Amygdala (tissue), 56 donors: ENCODE results near the gene SLC18A2.
"Not testable (repeated sequence)": the region's sequence is repeated elsewhere in the genome, so short reads cannot be mapped to it uniquely, and the experiment has no call there.

Experiments used
- DNase-seq, 56 donors: peaks; one replicate each; lab custom pipeline; 2025; lab: John Stamatoyannopoulos, UW

SLC18A2 gene

DNA sequence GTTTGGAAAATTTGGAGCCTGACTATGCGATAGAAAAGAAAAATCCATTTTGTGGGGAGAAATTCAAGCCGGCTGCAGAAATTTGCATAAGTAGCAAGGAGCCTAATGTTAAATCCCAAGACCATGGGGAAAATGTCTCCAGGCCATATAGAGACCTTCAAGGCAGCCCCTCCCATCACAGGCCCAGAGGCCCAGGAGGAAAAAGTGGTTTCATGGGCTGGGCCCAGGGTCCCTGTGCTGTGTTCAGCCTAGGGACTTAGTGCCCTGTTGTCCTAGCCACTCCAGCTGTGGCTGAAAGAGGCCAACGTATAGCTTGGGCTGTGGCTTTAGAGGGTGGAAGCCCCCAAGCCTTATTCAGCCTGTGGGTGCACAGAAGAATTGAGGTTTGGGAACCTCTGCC, 62.5 kb downstream of the SLC18A2 start:
- DNase-seq, result not testable (repeated sequence)

- no peak for DNase-seq
Measured at GRCh38 chr10:117306674-117307073, 65.8 kb downstream of the SLC18A2 start.

- no peak for DNase-seq
Measured at GRCh38 chr10:117311261-117311660, 70.3 kb downstream of the SLC18A2 start.

GRCh38 chr10:117312430-117312829, 71.5 kb downstream of the SLC18A2 start:
- DNase-seq, result no peak

DNA sequence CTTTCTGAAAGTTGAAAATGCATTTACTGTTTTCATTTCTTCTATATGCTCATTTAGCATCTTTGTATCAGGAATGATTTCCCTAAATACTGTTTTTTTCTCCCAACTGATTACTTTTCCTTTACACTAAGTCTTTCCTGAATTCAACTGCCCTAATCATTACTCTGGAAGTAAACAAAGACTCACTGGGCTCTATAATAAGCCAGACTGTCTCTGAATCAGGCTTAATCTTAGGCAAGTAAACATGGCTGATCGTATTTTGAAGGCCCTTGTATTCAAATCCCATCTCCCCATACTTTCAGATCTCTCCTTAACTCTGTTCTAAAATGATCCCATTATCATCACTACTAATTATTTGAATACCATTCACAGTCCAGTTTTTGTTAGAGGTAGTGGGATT, 72.7 kb downstream of the SLC18A2 start:
- no peak for DNase-seq

- DNase-seq, result no peak
Measured at GRCh38 chr10:117316701-117317100, 75.8 kb downstream of the SLC18A2 start.

- no peak for DNase-seq
Measured at GRCh38 chr10:117318909-117319308, 78.0 kb downstream of the SLC18A2 start.

- no peak for DNase-seq
Measured at GRCh38 chr10:117320050-117320665, 79.2 kb downstream of the SLC18A2 start.

- DNase-seq, result no peak
Measured at GRCh38 chr10:117322260-117322659, 81.3 kb downstream of the SLC18A2 start.

DNA sequence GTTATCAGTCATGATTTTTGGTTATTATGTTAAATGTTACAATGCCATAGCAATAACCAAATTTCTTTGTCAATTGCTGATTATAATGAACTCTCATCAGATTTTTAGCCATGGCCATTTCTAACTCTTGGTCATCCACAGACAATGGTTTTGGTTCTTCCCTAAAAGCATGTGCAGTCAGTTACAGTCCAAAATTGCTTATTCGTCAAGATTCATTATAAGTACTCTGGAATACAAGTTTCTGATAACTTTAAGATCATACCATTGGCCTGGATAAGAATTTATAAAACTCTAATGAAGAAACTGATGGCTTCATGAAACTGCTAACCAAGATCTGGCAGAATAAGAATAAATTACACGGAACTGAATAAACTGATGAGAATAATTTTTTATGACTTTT, 83.5 kb downstream of the SLC18A2 start:
- DNase-seq, result no peak

- DNase-seq, result no peak
Measured at GRCh38 chr10:117327262-117327661, 86.3 kb downstream of the SLC18A2 start.
